Body of pancreas (tissue), 4 donors: ENCODE results near the gene GTF2H3. TPM values are rescaled to one million over a fixed set of nuclear protein-coding genes. Genes with fewer than 3 reads are reported as not detected.

Experiments
- ATAC-seq: fragments of 150-250 bp; one replicate; pipeline ENCODE4 v1.9.1; 2016
- DNase-seq, 4 donors: peaks; one replicate each; pipeline ENCODE4 v3.0.0-alpha.2; 2019
- H3K27ac ChIP-seq, 4 donors: fragments of 200-600 bp; sonication (generic); 1 replicate in 3 of 4; 2 replicates in 1 of 4; pipeline versions ENCODE4 v1.5.1 to v1.6.1; 2016 to 2019; ENCODE audit warnings: mild to moderate bottlenecking in 1 of 4, mixed read lengths in 1 of 4, moderate library complexity in 1 of 4
- H3K27me3 ChIP-seq, 2 donors: fragments of 200-600 bp; sonication (generic); one replicate each; pipeline ENCODE4 v1.6.0; 2016; ENCODE audit warnings: mild to moderate bottlenecking in 1 of 2
- H3K36me3 ChIP-seq, 2 donors: fragments of 200-600 bp; sonication (generic); replicated peaks in 1 of 2; 2 replicates each; pipeline ENCODE4 v1.5.1; 2016; ENCODE audit warnings: low read depth in 2 of 2; ENCODE audit not compliant: insufficient read depth in 1 of 2
- H3K4me1 ChIP-seq: fragments of 200-600 bp; sonication (generic); one replicate; pipeline ENCODE4 v1.6.0; 2016
- H3K4me3 ChIP-seq, 2 donors: fragments of 200-600 bp; sonication (generic); 1 replicate in 1 of 2; 2 replicates in 1 of 2; pipeline ENCODE4 v1.5.1; 2016 to 2019
- H3K9me3 ChIP-seq, 3 donors: fragments of 200-600 bp; sonication (generic); 1 replicate in 2 of 3; 2 replicates in 1 of 3; pipeline ENCODE4 v1.5.1; 2016
- CTCF ChIP-seq, 7 experiments: fragments of 450-650 bp in 4 of 7; fragments of 200-600 bp in 3 of 7; sonication (generic) in 3 of 7; IDR thresholded peaks; one replicate each; pipeline ENCODE4 v1.5.1; 2016 to 2019; ENCODE audit warnings: antibody characterized with exemption in 7 of 7
- POLR2A ChIP-seq, 3 donors: fragments of 450-650 bp; IDR thresholded peaks; one replicate each; pipeline ENCODE4 v1.6.1; 2016; ENCODE audit warnings: antibody characterized with exemption in 3 of 3, mild to moderate bottlenecking in 2 of 3
- WGBS, 2 donors: methylation state at CpG; one replicate each; pipeline ENCODE4 v1.1.5; 2017; 5-methylcytosine and 5-hydroxymethylcytosine counted together
- intact Hi-C: fragments of 100-400 bp; cut with DNase I; formaldehyde crosslinking; loops from one replicate; pipeline ENCODE4 v1.15.1; 2023
- total RNA-seq, 2 donors: library from RNA; depleted of rRNA; stranded (reverse); fragments of >200 nt; gene quantifications; one replicate each; pipeline ENCODE4 v1.1.0, GENCODE V29; 2016

Gene GTF2H3
- total RNA-seq, 2 donors from 2014 or later = 8.6 to 16.2 TPM

GRCh38 chr12:123614531-123614930, 19.1 kb upstream of the GTF2H3 start:
- 85 to 92% methylated on average over 4 of the region's 4 CpGs for WGBS, 2 donors
- Histone ChIP-seq H3K9me3 (no peaks in the 10 kb centered on the region), H3K27ac (no peak overlapping the region), H3K27me3 (no peaks in the 10 kb centered on the region), H3K36me3 (peaks cover 9 to 62% of the 10 kb centered on the region in 2 donors), H3K4me1 (no peaks in the 10 kb centered on the region), H3K4me3 (no peak overlapping the region)
- TF ChIP-seq CTCF (IDR thresholded peaks at IDR 0.05) (no peak), POLR2A (IDR thresholded peaks at IDR 0.05) (no peak)
- DNase-seq (peak in 1 of 4 donors; percentile 14), ATAC-seq (no peak)
- intact Hi-C loops = no loop called here

GRCh38 chr12:123617144-123617543, 16.5 kb upstream of the GTF2H3 start:
- TF ChIP-seq POLR2A (IDR thresholded peaks at IDR 0.05) = no peak
- no peak for TF ChIP-seq CTCF (IDR thresholded peaks at IDR 0.05)
- no peaks in the 10 kb centered on the region for H3K9me3 ChIP-seq
- intact Hi-C loops = no loop called here
- no peak overlapping the region for H3K4me3 ChIP-seq
- peaks cover 18 to 63% of the 10 kb centered on the region in 2 donors for H3K36me3 ChIP-seq
- no peak for DNase-seq
- no peaks in the 10 kb centered on the region for H3K27me3 ChIP-seq
- no peak overlapping the region for H3K27ac ChIP-seq
- ATAC-seq = no peak
- H3K4me1 ChIP-seq = no peaks in the 10 kb centered on the region
- WGBS, 2 donors = 68 to 75% methylated on average over 3 of the region's 3 CpGs

GRCh38 chr12:123617580-123617979, 16.0 kb upstream of the GTF2H3 start:
- Histone ChIP-seq H3K36me3 (peaks cover 20 to 64% of the 10 kb centered on the region in 2 donors), H3K4me3 (no peak overlapping the region), H3K27ac (no peak overlapping the region), H3K27me3 (no peaks in the 10 kb centered on the region), H3K9me3 (no peaks in the 10 kb centered on the region), H3K4me1 (no peaks in the 10 kb centered on the region)
- 87 to 98% methylated on average over 5 to 13 of the region's 13 CpGs for WGBS, 2 donors
- intact Hi-C loops = no loop called here
- ATAC-seq (no peak), DNase-seq (no peak)
- TF ChIP-seq CTCF (IDR thresholded peaks at IDR 0.05) (no peak), POLR2A (IDR thresholded peaks at IDR 0.05) (no peak)

- no peak for TF ChIP-seq POLR2A (IDR thresholded peaks at IDR 0.05)
- TF ChIP-seq CTCF (IDR thresholded peaks at IDR 0.05) = no peak
- Histone ChIP-seq H3K9me3 (no peaks in the 10 kb centered on the region), H3K4me1 (no peaks in the 10 kb centered on the region), H3K27ac (no peak overlapping the region), H3K36me3 (peaks cover 20 to 56% of the 10 kb centered on the region in 2 donors), H3K4me3 (no peak overlapping the region), H3K27me3 (no peaks in the 10 kb centered on the region)
- intact Hi-C loops = no loop called here
- WGBS, 2 donors = 82 to 84% methylated on average over 8 of the region's 8 CpGs
- no peak for ATAC-seq
- DNase-seq = no peak
These were observed 12.5 kb upstream of the GTF2H3 start for GRCh38 chr12:123621101-123621500.
